Muscle layer of duodenum (tissue), 2 donors: ENCODE data around the gene FLRT3.

Experiments
- H3K27ac ChIP-seq: one replicate; pipeline ENCODE4 v1.7.0; 2013; ENCODE audit warnings: mild to moderate bottlenecking, low read length
- H3K27me3 ChIP-seq: one replicate; pipeline ENCODE4 v1.7.0; 2013; ENCODE audit warnings: low read depth, mild to moderate bottlenecking, control low read depth, low read length
- H3K36me3 ChIP-seq, 2 donors: one replicate each; pipeline ENCODE4 v1.7.0; 2013; ENCODE audit warnings: low read length in 2 of 2, control low read depth in 1 of 2, mild to moderate bottlenecking in 1 of 2; ENCODE audit not compliant: insufficient read depth in 2 of 2, control insufficient read depth in 1 of 2
- H3K4me1 ChIP-seq, 2 donors: one replicate each; pipeline ENCODE4 v1.7.0; 2013; ENCODE audit warnings: low read length in 2 of 2, mild to moderate bottlenecking in 2 of 2, control low read depth in 1 of 2, moderate library complexity in 1 of 2; ENCODE audit not compliant: insufficient read depth in 2 of 2, control insufficient read depth in 1 of 2
- H3K4me3 ChIP-seq, 2 donors: one replicate each; pipeline ENCODE4 v1.7.0; 2013; ENCODE audit warnings: low read length in 2 of 2, low read depth in 1 of 2, mild to moderate bottlenecking in 1 of 2
- H3K9me3 ChIP-seq, 2 donors: one replicate each; pipeline ENCODE4 v1.7.0; 2013; ENCODE audit warnings: low read length in 2 of 2, control low read depth in 1 of 2, mild to moderate bottlenecking in 1 of 2; ENCODE audit not compliant: control insufficient read depth in 1 of 2
- donor health status: healthy.

The FLRT3 gene

GRCh38 chr20:14288341-14289330, 48.8 kb downstream of the FLRT3 start:
- Histone ChIP-seq H3K9me3 (no peaks in the 10 kb centered on the region), H3K4me3 (no peak overlapping the region), H3K4me1 (no peaks in the 10 kb centered on the region), H3K27ac (no peak overlapping the region), H3K27me3 (no peaks in the 10 kb centered on the region), H3K36me3 (no peaks in the 10 kb centered on the region)

- H3K27me3 ChIP-seq: no peaks in the 10 kb centered on the region
- no peak overlapping the region for H3K27ac ChIP-seq
- H3K36me3 ChIP-seq: no peaks in the 10 kb centered on the region
- H3K9me3 ChIP-seq: no peaks in the 10 kb centered on the region
- H3K4me3 ChIP-seq: no peak overlapping the region
- no peaks in the 10 kb centered on the region for H3K4me1 ChIP-seq
Observed at GRCh38 chr20:14284443-14284842, 53.0 kb downstream of the FLRT3 start.

- Histone ChIP-seq H3K4me1 (no peaks in the 10 kb centered on the region), H3K9me3 (no peaks in the 10 kb centered on the region), H3K4me3 (no peak overlapping the region), H3K27me3 (no peaks in the 10 kb centered on the region), H3K27ac (no peak overlapping the region), H3K36me3 (no peaks in the 10 kb centered on the region)
Observed at GRCh38 chr20:14282140-14282539, 55.3 kb downstream of the FLRT3 start.
